ENCODE measurements around the gene AMMECR1L. TPM values are rescaled to one million over a fixed set of nuclear protein-coding genes. Genes with fewer than 3 reads are reported as not detected.

Gene AMMECR1L
- total RNA-seq, 1 donor from 2014 or later = 25.2 TPM

- no peak overlapping the region for H3K4me3 Mint-ChIP-seq (ENCODE audit: unreplicated experiment)
- peaks cover 6% of the 10 kb centered on the region for H3K36me3 Mint-ChIP-seq (ENCODE audit: unreplicated experiment)
- H3K27ac Mint-ChIP-seq (ENCODE audit: unreplicated experiment) = no peak overlapping the region
- no peak for DNase-seq
- H3K27me3 Mint-ChIP-seq (ENCODE audit: unreplicated experiment) = peaks cover 3% of the 10 kb centered on the region
- peaks cover 5% of the 10 kb centered on the region for H3K9me3 Mint-ChIP-seq (ENCODE audit: unreplicated experiment)
- H3K4me1 Mint-ChIP-seq (ENCODE audit: low read depth, unreplicated experiment) = peaks cover 9% of the 10 kb centered on the region
- no peak for TF ChIP-seq CTCF (IDR thresholded peaks at IDR 0.05; ENCODE audit: partially characterized antibody, unreplicated experiment)
Observed at GRCh38 chr2:127877136-127877535, 8.6 kb downstream of the AMMECR1L start.

- H3K4me3 Mint-ChIP-seq (ENCODE audit: unreplicated experiment) = no peak overlapping the region
- DNase-seq = no peak
- H3K36me3 Mint-ChIP-seq (ENCODE audit: unreplicated experiment) = peaks cover 6% of the 10 kb centered on the region
- no peak for TF ChIP-seq CTCF (IDR thresholded peaks at IDR 0.05; ENCODE audit: partially characterized antibody, unreplicated experiment)
- H3K27ac Mint-ChIP-seq (ENCODE audit: unreplicated experiment) = peak overlapping the region; percentile 19
- peaks cover 3% of the 10 kb centered on the region for H3K27me3 Mint-ChIP-seq (ENCODE audit: unreplicated experiment)
- H3K4me1 Mint-ChIP-seq (ENCODE audit: low read depth, unreplicated experiment) = peaks cover 9% of the 10 kb centered on the region
- H3K9me3 Mint-ChIP-seq (ENCODE audit: unreplicated experiment) = peaks cover 5% of the 10 kb centered on the region
Observed at GRCh38 chr2:127874378-127875269, 11.1 kb downstream of the AMMECR1L start.

- Mint-ChIP-seq H3K9me3 (ENCODE audit: unreplicated experiment) (peaks cover 5% of the 10 kb centered on the region), H3K27me3 (ENCODE audit: unreplicated experiment) (peaks cover 3% of the 10 kb centered on the region), H3K36me3 (ENCODE audit: unreplicated experiment) (peaks cover 6% of the 10 kb centered on the region), H3K27ac (ENCODE audit: unreplicated experiment) (no peak overlapping the region), H3K4me1 (ENCODE audit: low read depth, unreplicated experiment) (peaks cover 9% of the 10 kb centered on the region), H3K4me3 (ENCODE audit: unreplicated experiment) (no peak overlapping the region)
- no peak for TF ChIP-seq CTCF (IDR thresholded peaks at IDR 0.05; ENCODE audit: partially characterized antibody, unreplicated experiment)
- no peak for DNase-seq
Observed at GRCh38 chr2:127873707-127874303, 12.0 kb downstream of the AMMECR1L start.

GRCh38 chr2:127872354-127872753 lies 13.4 kb downstream of the AMMECR1L start:
- Mint-ChIP-seq H3K36me3 (ENCODE audit: unreplicated experiment) (peaks cover 6% of the 10 kb centered on the region), H3K9me3 (ENCODE audit: unreplicated experiment) (peaks cover 5% of the 10 kb centered on the region), H3K4me3 (ENCODE audit: unreplicated experiment) (no peak overlapping the region), H3K27me3 (ENCODE audit: unreplicated experiment) (peaks cover 3% of the 10 kb centered on the region), H3K4me1 (ENCODE audit: low read depth, unreplicated experiment) (peaks cover 9% of the 10 kb centered on the region), H3K27ac (ENCODE audit: unreplicated experiment) (no peak overlapping the region)
- no peak for TF ChIP-seq CTCF (IDR thresholded peaks at IDR 0.05; ENCODE audit: partially characterized antibody, unreplicated experiment)
- no peak for DNase-seq

- no peaks in the 10 kb centered on the region for H3K9me3 Mint-ChIP-seq (ENCODE audit: unreplicated experiment)
- no peak overlapping the region for H3K4me3 Mint-ChIP-seq (ENCODE audit: unreplicated experiment)
- TF ChIP-seq CTCF (IDR thresholded peaks at IDR 0.05; ENCODE audit: partially characterized antibody, unreplicated experiment) = no peak
- DNase-seq = no peak
- H3K4me1 Mint-ChIP-seq (ENCODE audit: low read depth, unreplicated experiment) = peaks cover 7% of the 10 kb centered on the region
- H3K36me3 Mint-ChIP-seq (ENCODE audit: unreplicated experiment) = no peaks in the 10 kb centered on the region
- H3K27me3 Mint-ChIP-seq (ENCODE audit: unreplicated experiment) = peaks cover 2% of the 10 kb centered on the region
- H3K27ac Mint-ChIP-seq (ENCODE audit: unreplicated experiment) = no peak overlapping the region
Observed at GRCh38 chr2:127865926-127866325, 19.8 kb downstream of the AMMECR1L start.
